SU-DHL-6 (cell line): ENCODE measurements around the gene STK39.

Source experiments
- H2AFZ ChIP-seq: fragments of 200-600 bp; sonication (generic); 2 replicates; pipeline ENCODE4 v1.6.1; 2014; ENCODE audit warnings: low read depth, mild to moderate bottlenecking, moderate library complexity, mixed read lengths, antibody characterized with exemption, low read length; ENCODE audit not compliant: severe bottlenecking
- H3F3A ChIP-seq: fragments of 200-600 bp; shearing (Covaris generic); 2 replicates; pipeline ENCODE4 v1.6.0; 2016; ENCODE audit warnings: antibody characterized with exemption, mild to moderate bottlenecking; ENCODE audit not compliant: insufficient read depth
- H3K27ac ChIP-seq: fragments of 200-600 bp; sonication (generic); 2 replicates; pipeline ENCODE4 v1.5.1; 2016; ENCODE audit warnings: low read depth, mild to moderate bottlenecking, low read length, moderate library complexity, mixed read lengths
- H3K27me3 ChIP-seq: fragments of 200-600 bp; sonication (generic), shearing (Covaris generic); 2 replicates; pipeline ENCODE4 v1.6.0; 2014; ENCODE audit warnings: mild to moderate bottlenecking, low read length
- H3K36me3 ChIP-seq: fragments of 200-600 bp; sonication (generic); 2 replicates; pipeline ENCODE4 v1.6.1; 2014; ENCODE audit warnings: mild to moderate bottlenecking, low read length, mixed read lengths
- H3K4me2 ChIP-seq: fragments of 300-600, 200-600 bp; shearing (Covaris generic), sonication (generic); 2 replicates; pipeline ENCODE4 v1.6.0; 2014; ENCODE audit warnings: low read length, low read depth, mild to moderate bottlenecking; ENCODE audit not compliant: poor library complexity, severe bottlenecking
- H3K4me3 ChIP-seq: fragments of 200-600 bp; sonication (generic); 2 replicates; pipeline ENCODE4 v1.5.1; 2014; ENCODE audit warnings: antibody characterized with exemption, low read length, mild to moderate bottlenecking, mixed read lengths; ENCODE audit not compliant: insufficient read depth, poor library complexity, severe bottlenecking
- H3K79me2 ChIP-seq: fragments of 200-600 bp; sonication (generic); 2 replicates; pipeline ENCODE4 v1.6.1; 2014; ENCODE audit warnings: mild to moderate bottlenecking, low read length, moderate library complexity; ENCODE audit not compliant: insufficient read depth
- H3K9ac ChIP-seq: fragments of 200-600 bp; sonication (generic); 2 replicates; pipeline ENCODE4 v1.7.0; 2014; ENCODE audit warnings: mild to moderate bottlenecking, low read length
- H3K9me2 ChIP-seq: fragments of 200-600 bp; sonication (generic); replicated peaks from 2 replicates; pipeline ENCODE4 v1.6.1; 2014; ENCODE audit warnings: low read length; ENCODE audit not compliant: insufficient read depth
- H3K9me3 ChIP-seq: fragments of 200-600 bp; sonication (generic); 2 replicates; pipeline ENCODE4 v1.6.1; 2014; ENCODE audit warnings: low read length, mixed read lengths; ENCODE audit not compliant: insufficient read depth
- H4K20me1 ChIP-seq: fragments of 200-600 bp; sonication (generic); 2 replicates; pipeline ENCODE4 v1.6.1; 2014; ENCODE audit warnings: low read depth, mild to moderate bottlenecking, antibody characterized with exemption, low read length, moderate library complexity, mixed read lengths
- EZH2phosphoT487 ChIP-seq: fragments of 200-600 bp; sonication (generic), shearing (Covaris generic); conservative IDR thresholded peaks from 2 replicates; pipeline ENCODE4 v1.6.1; 2018; ENCODE audit warnings: mild to moderate bottlenecking, antibody characterized with exemption, low read length, moderate library complexity, mixed read lengths
- TF ChIP-seq, protein P1 (sequence below): fragments of 200-600 bp; sonication (generic); IDR thresholded peaks from one replicate; pipeline ENCODE4 v1.5.1; 2017; ENCODE audit warnings: antibody characterized with exemption, mild to moderate bottlenecking, low read length, moderate library complexity; ENCODE audit not compliant: insufficient read depth, poor library complexity, severe bottlenecking

The STK39 gene

DNA sequence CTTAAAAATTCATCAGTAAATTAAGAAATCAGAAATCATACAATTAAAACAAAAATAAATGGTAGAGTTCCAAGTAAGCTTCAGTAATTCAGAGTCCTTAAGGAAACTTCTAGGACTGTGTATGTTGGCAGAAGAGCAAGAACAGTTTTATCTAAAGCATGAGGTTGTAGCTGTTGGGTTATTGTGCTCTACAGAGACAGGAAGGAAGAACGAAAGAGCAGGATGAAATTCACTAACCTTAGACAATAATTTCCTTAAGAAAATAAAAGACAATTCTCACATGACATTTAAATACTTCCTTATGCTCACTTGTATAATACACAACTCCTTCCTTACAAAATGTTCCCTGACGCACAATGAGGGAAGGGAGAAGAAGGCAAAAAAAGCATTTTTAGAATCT lies 133.4 kb downstream of the STK39 start:
- peaks cover 3% of the 10 kb centered on the region; the same call in 1 of the 2 replicates for H3F3A ChIP-seq
- no peaks in the 10 kb centered on the region for H3K9me3 ChIP-seq
- no peak overlapping the region for H3K27ac ChIP-seq
- no peak overlapping the region for H3K4me3 ChIP-seq
- no peaks in the 10 kb centered on the region for H3K9me2 ChIP-seq
- no peaks in the 10 kb centered on the region for H3K36me3 ChIP-seq
- H2AFZ ChIP-seq, result no peak overlapping the region
- no peak overlapping the region for H3K9ac ChIP-seq
- H3K27me3 ChIP-seq, result no peaks in the 10 kb centered on the region
- H3K79me2 ChIP-seq, result no peaks in the 10 kb centered on the region
- no peak for TF ChIP-seq EZH2phosphoT487
- TF ChIP-seq, protein P1, sequence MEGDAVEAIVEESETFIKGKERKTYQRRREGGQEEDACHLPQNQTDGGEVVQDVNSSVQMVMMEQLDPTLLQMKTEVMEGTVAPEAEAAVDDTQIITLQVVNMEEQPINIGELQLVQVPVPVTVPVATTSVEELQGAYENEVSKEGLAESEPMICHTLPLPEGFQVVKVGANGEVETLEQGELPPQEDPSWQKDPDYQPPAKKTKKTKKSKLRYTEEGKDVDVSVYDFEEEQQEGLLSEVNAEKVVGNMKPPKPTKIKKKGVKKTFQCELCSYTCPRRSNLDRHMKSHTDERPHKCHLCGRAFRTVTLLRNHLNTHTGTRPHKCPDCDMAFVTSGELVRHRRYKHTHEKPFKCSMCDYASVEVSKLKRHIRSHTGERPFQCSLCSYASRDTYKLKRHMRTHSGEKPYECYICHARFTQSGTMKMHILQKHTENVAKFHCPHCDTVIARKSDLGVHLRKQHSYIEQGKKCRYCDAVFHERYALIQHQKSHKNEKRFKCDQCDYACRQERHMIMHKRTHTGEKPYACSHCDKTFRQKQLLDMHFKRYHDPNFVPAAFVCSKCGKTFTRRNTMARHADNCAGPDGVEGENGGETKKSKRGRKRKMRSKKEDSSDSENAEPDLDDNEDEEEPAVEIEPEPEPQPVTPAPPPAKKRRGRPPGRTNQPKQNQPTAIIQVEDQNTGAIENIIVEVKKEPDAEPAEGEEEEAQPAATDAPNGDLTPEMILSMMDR, result no peak
- no peaks in the 10 kb centered on the region for H4K20me1 ChIP-seq
- no peak overlapping the region for H3K4me2 ChIP-seq

DNA sequence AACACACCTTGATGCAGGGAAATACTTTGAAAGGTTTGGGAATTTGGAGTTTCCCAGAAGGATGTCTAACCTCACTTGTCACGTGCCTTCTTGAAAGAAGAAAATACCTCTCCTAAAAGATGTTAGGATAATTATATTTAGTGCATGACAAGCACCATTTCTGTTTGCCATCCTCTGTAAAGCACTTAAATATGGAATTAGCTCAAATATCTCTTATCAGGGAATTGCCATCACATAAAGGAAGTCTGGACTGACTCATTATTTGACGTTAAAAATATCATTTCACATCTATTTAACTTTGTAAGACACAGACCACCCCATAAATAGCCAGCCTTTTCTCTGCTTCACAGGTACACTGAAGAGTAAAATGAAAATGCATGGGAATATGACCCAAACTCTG lies 140.1 kb downstream of the STK39 start:
- no peak overlapping the region for H3K4me3 ChIP-seq
- no peaks in the 10 kb centered on the region for H3K9me2 ChIP-seq
- no peak overlapping the region for H2AFZ ChIP-seq
- H3K4me2 ChIP-seq, result no peak overlapping the region
- no peaks in the 10 kb centered on the region for H3K79me2 ChIP-seq
- no peaks in the 10 kb centered on the region for H3K36me3 ChIP-seq
- no peak overlapping the region for H3K27ac ChIP-seq
- no peaks in the 10 kb centered on the region for H3K9me3 ChIP-seq
- H3K9ac ChIP-seq, result no peak overlapping the region
- TF ChIP-seq, protein P1, result no peak
- TF ChIP-seq EZH2phosphoT487, result no peak
- H4K20me1 ChIP-seq, result no peaks in the 10 kb centered on the region
- no peaks in the 10 kb centered on the region for H3K27me3 ChIP-seq
- H3F3A ChIP-seq, result no peaks in the 10 kb centered on the region

DNA sequence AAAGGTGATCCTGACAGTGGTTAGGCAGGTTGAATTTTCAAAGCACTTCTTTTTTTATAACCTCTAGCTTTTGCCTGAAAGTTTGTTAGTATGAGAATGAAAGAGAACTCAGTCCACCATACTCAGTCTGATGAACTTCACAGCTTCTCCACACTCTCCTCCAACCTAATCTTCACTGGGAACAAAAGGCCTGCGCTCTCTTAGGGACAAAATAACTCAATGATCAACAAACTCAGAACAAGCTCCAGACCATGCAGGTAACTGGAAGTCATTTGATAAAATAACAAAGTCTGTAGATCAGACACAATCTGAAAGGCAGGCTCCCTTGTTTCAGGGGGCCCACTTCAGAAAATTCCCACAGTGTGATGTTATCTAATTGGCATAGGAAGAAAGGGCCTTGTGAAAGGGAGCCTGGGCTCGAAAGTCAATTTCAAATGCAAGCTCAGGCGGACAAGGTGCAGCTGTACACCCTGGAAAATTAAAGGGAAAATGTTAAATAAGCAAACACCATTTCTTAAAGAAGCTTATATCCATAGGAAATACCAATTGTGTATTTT lies 142.2 kb downstream of the STK39 start:
- no peaks in the 10 kb centered on the region for H3F3A ChIP-seq
- H2AFZ ChIP-seq, result no peak overlapping the region
- no peak overlapping the region for H3K27ac ChIP-seq
- no peaks in the 10 kb centered on the region for H3K27me3 ChIP-seq
- H3K9me2 ChIP-seq, result no peaks in the 10 kb centered on the region
- TF ChIP-seq, protein P1, result no peak
- TF ChIP-seq EZH2phosphoT487, result no peak
- no peaks in the 10 kb centered on the region for H3K9me3 ChIP-seq
- H4K20me1 ChIP-seq, result no peaks in the 10 kb centered on the region
- H3K4me3 ChIP-seq, result no peak overlapping the region
- no peak overlapping the region for H3K9ac ChIP-seq
- no peaks in the 10 kb centered on the region for H3K79me2 ChIP-seq
- H3K4me2 ChIP-seq, result no peak overlapping the region
- no peaks in the 10 kb centered on the region for H3K36me3 ChIP-seq
